ENCODE measurements around the gene SLC12A8.

Gene SLC12A8, protein sequence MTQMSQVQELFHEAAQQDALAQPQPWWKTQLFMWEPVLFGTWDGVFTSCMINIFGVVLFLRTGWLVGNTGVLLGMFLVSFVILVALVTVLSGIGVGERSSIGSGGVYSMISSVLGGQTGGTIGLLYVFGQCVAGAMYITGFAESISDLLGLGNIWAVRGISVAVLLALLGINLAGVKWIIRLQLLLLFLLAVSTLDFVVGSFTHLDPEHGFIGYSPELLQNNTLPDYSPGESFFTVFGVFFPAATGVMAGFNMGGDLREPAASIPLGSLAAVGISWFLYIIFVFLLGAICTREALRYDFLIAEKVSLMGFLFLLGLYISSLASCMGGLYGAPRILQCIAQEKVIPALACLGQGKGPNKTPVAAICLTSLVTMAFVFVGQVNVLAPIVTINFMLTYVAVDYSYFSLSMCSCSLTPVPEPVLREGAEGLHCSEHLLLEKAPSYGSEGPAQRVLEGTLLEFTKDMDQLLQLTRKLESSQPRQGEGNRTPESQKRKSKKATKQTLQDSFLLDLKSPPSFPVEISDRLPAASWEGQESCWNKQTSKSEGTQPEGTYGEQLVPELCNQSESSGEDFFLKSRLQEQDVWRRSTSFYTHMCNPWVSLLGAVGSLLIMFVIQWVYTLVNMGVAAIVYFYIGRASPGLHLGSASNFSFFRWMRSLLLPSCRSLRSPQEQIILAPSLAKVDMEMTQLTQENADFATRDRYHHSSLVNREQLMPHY

GRCh38 chr3:125212509-125213363, at the start of gene SLC12A8:
Gene SLC12A8 (minus strand): TSS chr3:125212748. CDS start chr3:125211349, 1,399 bp downstream.
- no peak for DNase-seq (ENCODE audit: low read depth, low spot score)

DNA sequence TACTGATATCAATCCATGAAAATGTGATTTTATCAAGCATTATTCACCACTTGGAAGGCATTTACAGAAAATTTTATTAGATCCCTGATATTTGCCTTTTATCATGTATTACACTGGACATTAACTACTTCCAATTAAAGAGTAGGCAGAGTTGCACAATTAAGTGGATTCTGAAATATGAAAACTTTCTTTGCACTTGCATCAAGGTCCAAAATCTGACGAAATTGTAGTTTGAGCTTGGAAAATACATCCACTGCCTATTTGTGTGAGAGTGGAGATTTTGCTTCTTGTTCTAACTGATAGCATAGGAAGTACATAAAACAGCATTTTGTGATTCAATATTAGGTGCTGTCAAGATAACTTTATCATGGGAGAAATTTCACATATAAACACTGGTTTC, 49.6 kb upstream of the SLC12A8 start:
- no peak for DNase-seq (ENCODE audit: low read depth, low spot score)

GRCh38 chr3:125261031-125261430, 48.5 kb upstream of the SLC12A8 start:
- DNase-seq (ENCODE audit: low read depth, low spot score) = no peak

- DNase-seq (ENCODE audit: low read depth, low spot score) = no peak
These were observed 47.6 kb upstream of the SLC12A8 start for GRCh38 chr3:125260158-125260557.

DNA sequence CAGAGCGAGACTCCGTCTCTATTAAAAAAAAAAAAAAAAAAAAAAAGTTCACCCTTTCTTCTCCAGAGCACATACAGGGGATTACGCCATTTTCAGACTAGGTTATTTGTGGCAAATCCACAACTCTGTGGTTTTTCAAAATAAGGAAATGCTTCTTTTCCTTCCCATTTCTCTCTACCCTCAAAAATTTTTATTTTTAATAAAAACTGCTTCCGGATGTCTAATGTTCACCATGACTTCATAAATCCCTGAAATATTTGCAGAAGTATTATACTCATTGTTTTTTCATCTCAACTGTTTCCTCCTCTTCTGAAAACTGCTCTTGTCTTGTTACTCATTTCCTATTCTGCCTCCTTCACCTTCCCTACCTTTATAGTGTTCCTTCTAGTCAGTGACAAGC, 45.0 kb upstream of the SLC12A8 start:
- no peak for DNase-seq (ENCODE audit: low read depth, low spot score)

GRCh38 chr3:125256675-125257074, 44.1 kb upstream of the SLC12A8 start:
- DNase-seq (ENCODE audit: low read depth, low spot score) = no peak

DNA sequence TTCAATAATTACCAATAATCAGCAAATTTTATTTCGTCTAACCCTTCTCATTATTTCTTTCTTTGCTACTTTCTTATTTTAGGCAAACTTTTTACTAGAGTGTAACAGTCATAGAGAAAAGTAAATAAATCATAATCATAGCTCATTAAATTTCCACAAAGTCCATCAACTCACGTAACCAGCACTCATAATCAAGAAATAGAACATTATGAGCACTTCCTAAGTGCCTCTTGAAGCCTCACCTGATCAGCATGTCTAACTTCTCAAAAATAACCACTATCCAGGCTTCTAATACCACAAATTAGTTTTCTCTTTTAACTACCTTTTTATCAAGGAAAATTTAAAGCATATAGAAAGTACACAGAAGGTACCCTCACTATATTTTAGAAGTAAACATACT, 38.4 kb upstream of the SLC12A8 start:
- no peak for DNase-seq (ENCODE audit: low read depth, low spot score)

GRCh38 chr3:125246237-125246636, 33.7 kb upstream of the SLC12A8 start:
- DNase-seq (ENCODE audit: low read depth, low spot score) = no peak

GRCh38 chr3:125245521-125245920, 33.0 kb upstream of the SLC12A8 start:
- DNase-seq (ENCODE audit: low read depth, low spot score) = no peak

- peak; percentile 19 for DNase-seq (ENCODE audit: low read depth, low spot score)
These were observed 27.9 kb upstream of the SLC12A8 start for GRCh38 chr3:125240496-125240895.

- DNase-seq (ENCODE audit: low read depth, low spot score) = no peak
These were observed 26.7 kb upstream of the SLC12A8 start for GRCh38 chr3:125239266-125239665.

DNA sequence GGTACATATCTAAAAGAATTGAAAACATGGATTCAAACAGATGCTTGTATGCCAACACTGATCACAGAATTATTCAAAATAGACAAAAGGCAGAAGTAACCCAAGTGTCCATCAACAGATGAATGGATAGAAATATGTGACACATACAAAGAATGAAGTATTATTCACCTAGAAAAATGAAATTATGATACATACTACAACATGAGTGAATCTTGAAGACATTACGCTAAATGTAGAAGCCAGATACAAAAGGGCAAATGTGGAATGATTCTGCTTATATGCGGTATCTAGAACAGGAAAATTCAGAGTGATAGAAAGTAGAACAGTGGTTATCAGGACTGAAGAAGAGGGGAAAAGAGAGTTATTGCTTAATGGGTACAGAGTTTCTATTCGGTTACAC, 26.2 kb upstream of the SLC12A8 start:
- DNase-seq (ENCODE audit: low read depth, low spot score) = no peak

- peak; percentile 70 for DNase-seq (ENCODE audit: low read depth, low spot score)
These were observed 23.9 kb upstream of the SLC12A8 start for GRCh38 chr3:125236331-125236903.

DNA sequence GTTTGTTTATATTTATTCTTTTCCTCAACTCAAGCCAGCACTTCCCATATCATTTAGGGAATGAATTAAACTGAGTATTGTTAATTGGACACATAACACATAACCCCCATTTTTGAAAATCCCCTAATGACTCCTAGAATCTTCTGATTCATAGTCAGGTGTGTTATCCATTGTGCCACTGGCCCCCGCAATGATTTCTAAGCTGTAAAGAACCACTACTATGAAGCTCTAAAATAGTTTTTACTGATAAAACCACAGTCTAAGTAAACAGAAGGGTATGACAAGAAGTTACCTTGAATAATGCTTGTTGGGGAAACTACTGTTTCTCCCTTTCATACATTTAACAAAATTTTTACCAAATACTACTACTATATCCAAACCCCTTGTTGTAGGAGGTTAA, 22.3 kb upstream of the SLC12A8 start:
- no peak for DNase-seq (ENCODE audit: low read depth, low spot score)

DNA sequence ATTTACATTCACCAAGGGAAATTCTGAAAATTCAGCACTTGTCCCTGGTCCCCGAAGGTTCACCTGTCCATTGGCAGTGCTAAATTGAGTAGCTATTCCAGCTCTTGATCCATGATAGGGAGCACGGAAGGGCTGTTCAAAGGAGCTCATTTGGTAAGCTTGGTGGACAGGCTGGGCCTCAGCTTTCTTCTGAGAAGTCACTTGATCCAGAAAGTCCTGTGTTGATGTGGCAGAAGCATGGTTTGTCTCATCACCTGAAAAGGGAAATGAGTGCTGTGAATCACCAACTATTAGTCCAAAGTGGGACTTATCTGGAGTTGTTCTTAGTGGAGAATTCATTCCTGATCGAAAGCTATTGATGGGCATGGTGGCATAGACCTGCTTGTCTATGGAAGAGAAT, 19.9 kb upstream of the SLC12A8 start:
- DNase-seq (ENCODE audit: low read depth, low spot score) = no peak

- DNase-seq (ENCODE audit: low read depth, low spot score) = peak; percentile 63
These were observed 19.3 kb upstream of the SLC12A8 start for GRCh38 chr3:125231895-125232294.

DNA sequence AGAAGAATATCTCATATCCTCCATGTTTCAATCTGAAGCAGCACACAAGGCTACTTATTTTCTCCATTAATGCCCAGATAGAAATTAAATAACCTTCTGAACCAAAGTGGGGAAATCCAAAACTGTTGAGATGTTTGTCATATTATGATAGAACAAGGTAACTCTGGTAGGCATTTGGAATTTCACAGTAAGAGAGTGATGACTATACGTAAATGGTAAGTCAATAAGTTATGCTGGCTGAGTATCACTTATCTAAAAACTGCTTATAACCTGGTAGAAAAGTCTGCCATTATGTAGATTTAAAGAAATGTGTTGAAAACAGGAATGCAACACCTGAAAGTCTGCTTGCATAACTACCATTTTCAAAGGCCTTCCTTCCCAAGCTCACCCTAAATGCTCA, 17.2 kb upstream of the SLC12A8 start:
- no peak for DNase-seq (ENCODE audit: low read depth, low spot score)

GRCh38 chr3:125229168-125229567, 16.6 kb upstream of the SLC12A8 start:
- no peak for DNase-seq (ENCODE audit: low read depth, low spot score)

- no peak for DNase-seq (ENCODE audit: low read depth, low spot score)
These were observed 9.3 kb upstream of the SLC12A8 start for GRCh38 chr3:125221831-125222230.

GRCh38 chr3:125220727-125221429, 8.3 kb upstream of the SLC12A8 start:
- DNase-seq (ENCODE audit: low read depth, low spot score) = no peak

GRCh38 chr3:125220183-125220582, 7.6 kb upstream of the SLC12A8 start:
- no peak for DNase-seq (ENCODE audit: low read depth, low spot score)
